K562 (cell line): ENCODE measurements around the gene GJC2. TPM values are rescaled to one million over a fixed set of nuclear protein-coding genes. Genes with fewer than 3 reads are reported as not detected.

Experiments
- CC2D1A ChIP-seq: fragments of 450-650 bp; IDR thresholded peaks from 2 replicates; pipeline ENCODE4 v1.6.1; 2017; ENCODE audit warnings: mild to moderate bottlenecking
- CREB3 ChIP-seq: fragments of 450-650 bp; conservative IDR thresholded peaks from 2 replicates; pipeline ENCODE4 v1.6.1; 2016; ENCODE audit warnings: missing genetic modification characterization, low read depth, mild to moderate bottlenecking, missing compliant biosample characterization, moderate library complexity
- DPF2 ChIP-seq: fragments of 450-650 bp; IDR thresholded peaks from 2 replicates; pipeline ENCODE4 v1.6.1; 2016
- EHMT2 ChIP-seq: fragments of 450-650 bp; IDR thresholded peaks from 2 replicates; pipeline ENCODE4 v1.6.1; 2018; ENCODE audit warnings: antibody characterized with exemption
- JUND ChIP-seq, 2 experiments: IDR thresholded peaks; 2 replicates in 1 of 2; 3 replicates in 1 of 2; pipeline ENCODE4 v1.6.1; 2011; ENCODE audit warnings: borderline replicate concordance in 2 of 2, low read depth in 2 of 2, low read length in 2 of 2, improper control_type of control experiment in 1 of 2, missing biosample characterization in 1 of 2, missing genetic modification characterization in 1 of 2, missing genetic modification reagents in 1 of 2
- KAT8 ChIP-seq: fragments of 450-650 bp; IDR thresholded peaks from 2 replicates; pipeline ENCODE4 v1.6.1; 2016; ENCODE audit warnings: low read depth, mild to moderate bottlenecking
- KLF10 ChIP-seq: fragments of 250-450 bp; sonication (Bioruptor Pico); IDR thresholded peaks from 2 replicates; pipeline ENCODE4 v1.6.1; 2021; ENCODE audit warnings: matching md5 sums
- MIER1 ChIP-seq: fragments of 450-650 bp; IDR thresholded peaks from 2 replicates; pipeline ENCODE4 v1.6.1; 2016; ENCODE audit warnings: antibody characterized with exemption, mild to moderate bottlenecking, low read depth
- MXI1 ChIP-seq: IDR thresholded peaks from 2 replicates; pipeline ENCODE4 v1.6.1; 2011; ENCODE audit warnings: low read depth, mild to moderate bottlenecking, improper control_type of control experiment, low read length
- NR3C1 ChIP-seq: sonication (generic); formaldehyde crosslinking; IDR thresholded peaks from 2 replicates; pipeline ENCODE4 v1.8.1; 2022; ENCODE audit warnings: missing genetic modification reagents
- NUFIP1 ChIP-seq: fragments of 450-650 bp; IDR thresholded peaks from 2 replicates; pipeline ENCODE4 v1.6.1; 2018; ENCODE audit not compliant: partially characterized antibody
- POLR2H ChIP-seq: IDR thresholded peaks from 2 replicates; pipeline ENCODE4 v1.6.1; 2016; ENCODE audit warnings: missing genetic modification characterization, low read depth, mild to moderate bottlenecking, control low read depth, missing compliant biosample characterization, moderate library complexity
- PTBP1 ChIP-seq: fragments of 200-400 bp; formaldehyde crosslinking; IDR thresholded peaks from 2 replicates; pipeline ENCODE4 v1.6.1; 2017; ENCODE audit warnings: low read depth, low read length
- RAD51 ChIP-seq: fragments of 450-650 bp; IDR thresholded peaks from 2 replicates; pipeline ENCODE4 v1.7.1; 2016; ENCODE audit warnings: low read depth, mild to moderate bottlenecking, borderline replicate concordance
- RFX1 ChIP-seq: fragments of 450-650 bp; IDR thresholded peaks from 2 replicates; pipeline ENCODE4 v1.6.1; 2016; ENCODE audit warnings: mild to moderate bottlenecking, moderate library complexity
- SMAD3 ChIP-seq: fragments of 450-650 bp; formaldehyde crosslinking; conservative IDR thresholded peaks from 2 replicates; pipeline ENCODE4 v1.4.0; 2020; ENCODE audit warnings: mild to moderate bottlenecking
- SP2 ChIP-seq: IDR thresholded peaks from 2 replicates; pipeline ENCODE4 v1.6.1; 2011; ENCODE audit warnings: mild to moderate bottlenecking, low read depth, low read length, moderate library complexity; ENCODE audit not compliant: poor library complexity, severe bottlenecking; ENCODE audit errors: extremely low read depth
- SREBF2 ChIP-seq: sonication (generic); formaldehyde crosslinking; IDR thresholded peaks from 2 replicates; pipeline ENCODE4 v1.4.0; 2020; ENCODE audit warnings: mild to moderate bottlenecking, missing genetic modification reagents
- ZBTB34 ChIP-seq: fragments of 250-450 bp; sonication (Bioruptor Pico); IDR thresholded peaks from 2 replicates; pipeline ENCODE4 v1.8.0; 2021; ENCODE audit warnings: mild to moderate bottlenecking, moderate library complexity
- ZFP1 ChIP-seq: fragments of 450-650 bp; formaldehyde crosslinking; IDR thresholded peaks from 2 replicates; pipeline ENCODE4 v1.4.0; 2020; ENCODE audit warnings: mild to moderate bottlenecking, mixed read lengths
- ZNF311 ChIP-seq: fragments of 250-450 bp; sonication (Bioruptor Pico); IDR thresholded peaks from 2 replicates; pipeline ENCODE4 v1.4.0; 2020; ENCODE audit warnings: mild to moderate bottlenecking, moderate library complexity
- ZNF316 ChIP-seq: fragments of 450-650 bp; IDR thresholded peaks from 2 replicates; pipeline ENCODE4 v1.6.1; 2016
- ZNF354B ChIP-seq: fragments of 250-450 bp; sonication (Bioruptor Pico); IDR thresholded peaks from 2 replicates; pipeline ENCODE4 v1.4.0; 2020
- ZNF57 ChIP-seq: fragments of 450-650 bp; formaldehyde crosslinking; IDR thresholded peaks from 2 replicates; pipeline ENCODE4 v1.4.0; 2020; ENCODE audit warnings: mild to moderate bottlenecking, moderate library complexity
- polyA plus RNA-seq, 8 experiments: library from polyadenylated mRNA; depleted of rRNA in 4 of 8; stranded (reverse) in 5 of 8; unstranded in 3 of 8; fragments of >200 nt; fragmentation: Nextera tagmentation in 2 of 8; fragmentation: Illumina TruSeq in 1 of 8; extraction: Ambion mirVana in 2 of 8; extraction: Trizol in 1 of 8; gene quantifications; 2 replicates each; pipeline versions ENCODE4 v1.2.1 to v1.2.3, GENCODE V29; 2011 to 2014; ENCODE audit warnings: inconsistent platforms in 1 of 8, missing spikeins in 1 of 8
- total RNA-seq, 7 experiments: library from RNA; depleted of rRNA in 6 of 7; stranded (reverse); fragments of >200 nt in 6 of 7; fragmentation: Illumina TruSeq in 2 of 7; extraction: Trizol in 2 of 7; gene quantifications; 2 replicates each; pipeline versions ENCODE4 v1.2.1 to v1.2.3, GENCODE V29; 2011 to 2021; ENCODE audit warnings: low replicate concordance in 1 of 7

The GJC2 gene
- total and polyA plus RNA-seq, 9 of the 15 experiments (the other 6 are each of a cell fraction or from before 2014, with no cell fraction given) = 0.03 to 0.62 (median 0.11) TPM; not detected in 2

GRCh38 chr1:228109073-228109961 lies 40.4 kb upstream of the GJC2 start, which contains the start of gene MRPL55 (continued):
- no peak for TF ChIP-seq CREB3 (tag)
- no peak for TF ChIP-seq SMAD3
- no peak for TF ChIP-seq KAT8
- peak; percentile 52; the same call in 1 of the 2 replicates for TF ChIP-seq CC2D1A
- TF ChIP-seq POLR2H = peak; percentile 28; the same call in 1 of the 2 replicates
- TF ChIP-seq ZNF311 = no peak
- peak; percentile 7 for TF ChIP-seq SP2
- TF ChIP-seq DPF2 = peak; percentile 64; the same call in 1 of the 2 replicates
- TF ChIP-seq RAD51 = peak; percentile 54; the same call in 1 of the 2 replicates
- no peak for TF ChIP-seq ZNF354B (CRISPR knock-in tag)
- 0 out of 2 replicates have a peak, but pooled peaks have one; percentile 62 for TF ChIP-seq SREBF2 (CRISPR knock-in tag)
- TF ChIP-seq ZNF57 (CRISPR knock-in tag) = peak; percentile 6; the same call in 1 of the 2 replicates
- TF ChIP-seq PTBP1 = 0 out of 2 replicates have a peak, but pooled peaks have one; percentile 30
- TF ChIP-seq KLF10 = no peak
- no peak for TF ChIP-seq RFX1
- no peak for TF ChIP-seq EHMT2
- no peak for TF ChIP-seq ZBTB34
- TF ChIP-seq NUFIP1 = no peak
- TF ChIP-seq ZNF316 = 0 out of 2 replicates have a peak, but pooled peaks have one; percentile 10
- TF ChIP-seq NR3C1 (CRISPR knock-in tag) = no peak
- TF ChIP-seq ZFP1 = no peak
- peak; percentile 88 for TF ChIP-seq JUND (IDR thresholded peaks at IDR 0.05; ENCODE audit: borderline replicate concordance, low read depth, low read length)
- peak; percentile 74; the same call in 1 of the 3 replicates for TF ChIP-seq JUND (tag; IDR thresholded peaks at IDR 0.05; ENCODE audit: borderline replicate concordance, low read depth, low read length)
- TF ChIP-seq MIER1 = 0 out of 2 replicates have a peak, but pooled peaks have one; percentile 62
- TF ChIP-seq MXI1 = peak; percentile 73; the same call in 1 of the 2 replicates
